Activated CD8-positive, alpha-beta memory T cell treated with anti-CD3 and anti-CD28 coated beads for 48 hours (primary cell): ENCODE data around the gene SLC4A5.

Source experiments
- DNase-seq, 3 experiments: peaks; one replicate each; pipeline ENCODE4 v3.0.0-alpha.2; 2020; ENCODE audit warnings: low read depth in 2 of 3, low spot score in 2 of 3

Gene SLC4A5

GRCh38 chr2:74168739-74169138 is 174.5 kb downstream of the SLC4A5 start:
- DNase-seq = no peak
